Right kidney (tissue), 1 donor: ENCODE results near the gene ZNF618.

Source experiments
- DNase-seq: peaks from one replicate; pipeline ENCODE4 v3.0.0-alpha.2; 2016

Gene ZNF618

DNA sequence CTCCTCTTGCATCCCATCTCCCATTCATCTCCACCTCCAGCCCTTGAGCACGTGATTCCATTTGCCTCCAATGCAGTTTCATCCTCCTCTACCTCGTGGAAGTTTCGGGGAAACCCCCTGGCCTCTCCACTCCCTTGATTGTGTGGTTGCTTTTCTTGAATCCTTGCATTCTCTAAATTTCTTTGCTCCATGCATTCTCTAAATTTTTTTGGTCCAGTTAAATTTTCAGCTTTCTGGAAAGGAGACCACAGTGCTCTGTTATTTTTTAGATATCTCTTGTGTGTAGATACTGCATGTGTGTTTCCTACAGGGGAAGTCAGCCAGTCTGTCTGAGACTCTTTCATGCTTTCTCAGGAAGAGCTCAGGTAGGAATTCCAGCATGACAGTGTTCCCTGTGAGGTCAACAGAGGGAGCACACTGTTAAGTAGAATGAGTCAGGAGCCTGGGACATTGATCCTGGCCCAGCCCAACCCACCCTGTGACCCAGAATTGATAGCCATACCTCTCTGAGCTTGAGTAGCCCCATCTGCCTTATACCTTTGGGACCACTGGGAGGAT, 149.2 kb downstream of the ZNF618 start:
- no peak for DNase-seq

DNA sequence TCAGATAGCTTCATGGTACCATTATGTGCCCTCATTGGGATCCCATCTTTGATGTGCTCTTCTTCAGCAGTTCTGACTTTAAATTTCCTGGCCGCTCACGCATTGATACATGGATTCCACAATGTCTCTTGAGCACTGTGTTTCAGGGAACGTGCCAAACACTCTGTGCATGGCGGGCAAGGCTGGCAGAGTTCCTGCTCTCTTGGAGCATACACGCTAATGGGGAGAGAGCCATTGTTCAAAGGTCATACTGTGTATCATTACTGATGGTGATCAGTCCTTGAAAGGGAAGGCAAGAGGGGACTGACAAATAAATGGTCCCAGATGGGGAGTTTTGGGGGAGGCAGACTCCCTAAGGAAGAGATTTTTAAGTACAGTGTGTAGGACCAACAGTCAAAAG, 149.7 kb downstream of the ZNF618 start:
- DNase-seq, result no peak

DNA sequence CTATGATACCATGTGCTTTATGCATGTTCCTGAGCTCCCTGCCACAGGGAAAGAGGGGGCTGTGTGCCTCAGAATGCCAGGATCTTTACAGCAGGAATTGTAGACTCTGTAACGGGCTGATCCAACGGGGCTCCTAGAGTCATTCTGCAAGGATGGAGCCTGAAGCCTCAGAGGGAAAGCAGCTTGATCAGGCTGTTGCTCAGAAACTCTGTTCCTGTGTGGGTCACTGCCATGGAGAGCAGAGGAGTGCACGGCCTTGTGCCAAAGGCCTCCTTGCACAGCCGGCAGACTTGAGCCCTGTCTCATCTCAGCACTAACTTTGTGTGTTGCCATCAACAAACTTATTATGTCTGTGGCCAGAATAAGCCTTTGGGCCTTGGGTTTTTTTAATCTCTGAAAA, 150.2 kb downstream of the ZNF618 start:
- DNase-seq, result no peak

DNA sequence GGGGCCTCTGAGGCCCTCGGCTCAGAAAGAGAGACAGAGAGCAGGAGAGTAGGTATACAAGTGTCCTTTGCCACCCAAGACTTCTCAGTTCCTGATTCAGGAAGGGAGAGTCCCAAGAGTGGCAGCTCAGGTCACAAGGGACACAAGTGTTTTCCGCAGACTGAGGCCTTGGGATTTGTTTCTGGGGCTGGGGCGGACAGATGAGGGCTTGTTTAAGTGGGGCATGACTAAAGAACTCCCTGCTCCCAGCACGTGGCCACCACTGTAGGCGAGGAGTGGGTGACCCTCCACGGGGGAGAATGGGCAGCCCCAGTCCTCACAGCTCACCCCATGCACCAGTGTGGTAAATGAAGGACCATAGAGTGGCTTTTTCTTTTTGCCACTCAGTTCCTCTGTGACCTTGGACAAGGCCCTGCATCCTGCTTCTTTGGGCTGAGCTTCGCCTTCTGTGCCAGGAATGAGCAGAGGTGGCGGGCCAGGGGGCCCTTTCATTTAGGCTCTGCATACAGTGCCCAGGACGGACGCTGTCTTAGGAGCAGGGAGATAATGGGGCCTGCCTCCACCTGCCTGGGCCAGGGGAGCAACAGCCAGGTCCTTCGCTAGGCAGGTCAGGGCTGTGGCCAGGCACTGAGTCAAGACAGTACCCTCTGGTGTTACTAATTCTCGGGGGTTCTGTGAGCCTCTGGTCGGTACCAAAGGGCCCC, 151.2 kb downstream of the ZNF618 start:
- DNase-seq, result no peak

DNA sequence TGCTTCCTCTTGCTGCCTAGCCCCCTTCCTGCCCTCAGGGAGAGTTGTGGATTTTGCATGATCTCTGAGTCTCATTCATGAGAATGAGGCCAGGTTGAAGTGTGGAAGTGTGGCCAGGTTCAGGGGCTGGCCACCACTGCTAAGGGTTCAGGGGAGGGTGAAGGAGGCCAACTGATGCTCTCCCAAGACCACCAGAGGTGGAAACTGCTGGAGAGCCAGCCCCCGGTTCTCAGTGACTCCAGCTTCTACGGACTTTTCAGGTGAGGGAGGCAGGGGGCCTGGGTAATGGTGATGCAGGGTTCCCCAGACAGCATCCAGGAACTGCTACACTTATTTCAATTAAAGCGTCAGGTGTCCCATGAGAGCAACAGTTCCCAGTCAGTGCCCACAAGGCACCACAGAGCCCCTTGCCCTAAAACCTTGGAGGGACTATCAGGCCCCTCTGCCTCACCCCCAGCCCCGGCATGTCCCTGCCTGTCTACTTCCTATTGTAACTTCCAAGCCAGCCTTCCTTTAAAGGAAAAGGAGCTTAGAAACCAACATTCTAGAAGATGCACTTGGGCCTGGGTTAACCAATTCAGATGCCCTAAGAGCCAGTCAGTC, 151.9 kb downstream of the ZNF618 start:
- no peak for DNase-seq

DNA sequence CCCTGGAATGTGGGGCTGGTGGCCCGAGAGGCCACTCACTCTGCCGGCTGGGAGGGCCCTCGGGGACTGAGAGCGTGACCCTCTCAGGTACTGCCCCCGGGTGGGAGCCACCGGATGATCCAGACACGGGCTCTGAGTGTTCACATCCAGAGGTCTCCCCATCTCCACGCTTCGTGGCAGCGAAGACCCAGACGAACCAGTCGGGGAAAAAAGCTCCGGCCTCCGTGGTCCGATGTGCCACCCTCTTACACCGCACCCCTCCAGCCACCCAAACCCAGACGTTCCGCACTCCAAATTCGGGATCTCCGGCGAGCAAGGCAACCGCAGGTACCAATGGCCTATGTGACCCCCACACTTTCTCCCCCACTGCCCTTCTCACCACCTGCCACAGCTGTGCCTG, 152.5 kb downstream of the ZNF618 start:
- no peak for DNase-seq

DNA sequence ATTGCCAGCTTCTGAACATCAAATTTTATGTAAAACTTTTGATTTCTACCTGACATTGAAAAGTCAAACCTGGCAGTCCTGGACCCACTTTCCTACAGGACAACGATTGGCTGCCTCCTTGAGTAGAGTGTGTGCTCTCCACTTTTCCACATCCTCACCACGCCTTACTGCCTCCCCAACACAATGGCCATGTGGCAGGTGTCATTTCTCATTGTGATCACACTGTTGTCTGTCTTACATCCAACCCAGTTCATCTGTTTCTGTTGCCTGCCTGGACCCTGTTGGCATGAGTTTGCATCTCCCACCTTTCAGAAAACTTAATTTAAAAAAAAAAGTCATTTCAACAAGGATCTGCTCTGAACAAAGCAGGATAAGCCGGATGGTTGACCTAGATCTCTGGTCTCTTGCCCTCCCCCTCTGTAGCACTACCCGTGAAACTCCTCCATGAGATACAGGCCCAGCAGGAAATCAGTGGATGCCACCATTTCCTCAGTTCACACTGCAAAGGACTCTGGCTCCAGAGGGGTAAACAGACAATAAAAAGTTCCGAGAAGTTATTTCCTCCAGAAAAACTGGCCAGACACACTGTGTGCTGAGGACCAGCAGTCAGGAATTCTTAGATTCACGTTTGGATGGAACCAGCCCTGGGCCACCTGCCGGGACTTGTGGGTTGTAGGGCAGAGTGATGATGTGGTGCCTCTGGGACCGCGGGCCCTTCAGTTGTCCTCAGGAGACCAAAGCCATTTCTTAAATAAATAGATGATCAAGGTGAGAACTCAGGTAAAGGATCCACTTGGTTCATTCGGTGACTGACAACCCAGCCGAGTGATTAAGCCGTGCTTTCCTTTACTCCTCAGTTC, 153.4 kb downstream of the ZNF618 start:
- DNase-seq, result no peak

DNA sequence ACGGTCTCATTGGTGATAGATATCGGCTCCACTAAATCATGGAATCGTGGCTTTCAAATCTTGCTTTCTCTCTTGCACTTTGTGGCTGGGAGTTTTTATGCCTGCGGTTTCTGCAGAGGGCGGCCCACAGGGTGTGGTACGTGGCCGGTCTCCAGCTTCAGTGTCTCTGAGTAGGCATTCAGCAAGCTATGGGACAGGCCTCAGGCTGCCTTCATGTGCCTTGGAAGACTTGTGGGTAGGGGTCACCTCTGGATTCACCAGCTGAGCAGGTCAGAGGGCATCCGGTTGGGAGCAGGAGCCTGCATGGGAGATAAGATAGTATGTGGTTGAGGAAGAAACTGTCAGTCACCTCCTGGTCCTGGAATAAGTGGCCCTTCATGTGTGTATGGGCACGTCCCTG, 154.3 kb downstream of the ZNF618 start:
- no peak for DNase-seq

DNA sequence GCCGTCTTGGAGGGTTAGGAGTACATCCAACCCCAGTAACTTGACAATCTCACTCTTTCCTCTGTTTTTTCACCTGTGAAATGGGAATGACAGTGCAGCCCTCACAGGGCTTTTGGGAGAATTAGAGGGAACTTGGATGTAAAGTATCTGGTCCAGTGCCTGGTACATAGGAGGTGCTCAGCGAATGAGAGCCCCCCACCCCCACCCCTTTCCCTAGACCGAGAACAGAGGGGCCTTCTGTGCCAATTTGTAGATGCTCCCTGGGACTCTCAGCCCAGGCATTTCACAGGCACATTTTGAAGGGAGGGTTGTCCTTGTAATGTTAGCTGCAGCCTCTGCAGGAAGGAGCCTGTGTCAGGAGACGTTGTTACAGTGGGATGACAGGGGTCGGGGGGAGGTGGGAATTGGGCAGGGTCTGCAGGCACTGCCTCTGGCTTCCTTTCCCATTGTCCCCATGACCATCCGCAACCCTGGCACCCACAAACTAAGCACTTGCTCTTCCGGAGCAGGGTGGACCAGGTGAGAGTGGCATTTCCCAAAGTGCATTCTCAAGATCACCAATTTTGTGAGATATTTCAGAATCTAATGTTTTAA, 155.0 kb downstream of the ZNF618 start:
- no peak for DNase-seq

DNA sequence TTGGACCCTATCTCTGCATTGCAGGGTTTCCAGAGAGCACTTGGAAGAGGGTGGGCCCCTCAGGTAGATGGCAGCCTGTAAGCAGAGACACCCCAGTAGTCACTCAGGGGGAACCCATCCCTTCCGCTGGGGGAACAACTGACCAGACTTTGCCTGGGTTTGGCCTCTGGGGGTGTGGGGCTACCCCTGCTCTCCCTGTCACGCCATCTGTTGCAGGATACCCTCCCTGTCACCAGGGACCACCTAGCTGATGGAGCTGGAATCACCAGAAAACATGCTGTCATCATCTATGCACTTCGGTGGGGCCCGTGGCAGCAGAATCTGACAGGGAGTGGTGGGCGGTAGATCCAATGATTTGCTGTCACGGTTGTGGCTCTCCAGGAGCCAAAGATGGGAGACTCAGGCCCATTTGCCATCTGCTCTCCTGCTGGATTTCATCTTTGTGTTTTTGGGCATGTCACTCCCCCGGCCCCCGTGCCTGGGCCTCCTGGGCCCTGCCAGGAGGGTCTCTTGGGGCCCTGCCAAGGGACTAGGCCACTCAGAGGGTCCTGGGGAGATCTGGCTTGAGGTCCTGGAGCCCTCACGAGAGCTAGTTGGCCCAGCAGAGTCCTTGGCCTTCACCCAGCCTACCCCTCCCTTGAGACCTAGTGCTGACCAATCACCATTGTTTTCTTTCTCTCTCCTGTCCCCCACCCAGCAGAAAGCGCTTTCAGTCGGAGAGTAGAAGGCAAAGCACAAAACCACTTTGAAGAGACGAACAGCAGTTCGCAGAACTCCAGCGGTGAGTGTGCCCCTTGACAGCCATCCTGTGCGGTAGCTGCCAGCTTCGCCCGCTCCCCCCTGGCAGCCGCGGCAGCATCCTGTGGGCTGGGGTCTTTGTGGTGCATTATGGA, 156.1 kb downstream of the ZNF618 start:
- DNase-seq, result no peak

DNA sequence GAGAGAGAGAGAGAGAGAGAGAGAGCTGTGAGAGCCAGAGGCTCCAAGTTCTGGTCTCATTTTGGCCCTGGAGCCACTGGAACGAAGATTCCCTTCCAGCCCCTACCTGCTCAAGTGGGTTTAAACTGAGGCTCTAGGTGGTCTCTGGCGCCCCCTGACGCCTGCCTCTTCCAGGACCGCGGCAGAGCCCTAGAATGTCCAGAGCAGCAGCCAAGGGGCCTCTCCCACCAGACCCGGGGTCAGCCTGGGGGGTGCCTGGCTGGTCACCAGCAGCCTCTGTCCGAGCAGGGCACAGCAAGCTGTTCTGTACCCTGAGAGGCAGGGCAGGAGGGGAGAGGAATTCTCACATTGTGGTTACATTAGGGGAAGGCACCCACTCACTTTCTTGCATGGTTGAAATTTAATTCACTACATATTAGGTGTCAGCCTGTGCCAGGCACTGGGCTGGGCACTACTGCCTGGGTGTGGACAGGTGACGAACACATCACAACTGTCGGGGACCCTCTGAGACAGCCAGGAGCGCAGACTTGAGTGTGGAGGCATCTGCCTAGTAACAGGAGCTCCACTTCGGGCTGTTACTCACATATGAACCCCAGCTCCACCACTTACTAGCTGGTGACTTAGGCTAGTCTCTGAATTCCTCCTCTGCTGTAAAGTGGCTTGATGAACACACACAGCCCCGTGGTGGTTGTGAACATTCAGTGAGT, 157.4 kb downstream of the ZNF618 start:
- DNase-seq, result no peak

DNA sequence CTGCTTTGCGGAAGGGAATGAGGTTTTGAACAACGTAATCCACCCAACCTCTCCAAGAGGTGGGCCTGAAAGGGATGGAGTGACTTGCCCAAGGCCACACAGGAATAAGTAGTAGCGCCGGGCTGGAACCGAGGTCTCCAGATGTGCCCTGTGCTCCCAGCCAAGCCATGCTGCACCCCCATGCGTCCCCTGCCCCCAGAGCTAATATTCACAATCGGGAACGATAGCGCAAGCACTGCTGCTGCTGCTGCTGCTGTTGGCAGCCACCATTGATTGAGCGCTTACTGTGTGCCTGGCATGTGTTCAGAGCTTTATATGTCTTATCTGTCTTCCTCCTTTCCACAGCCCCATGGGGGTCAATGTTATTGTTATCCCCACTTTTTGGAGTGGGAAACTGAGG, 158.1 kb downstream of the ZNF618 start:
- no peak for DNase-seq

DNA sequence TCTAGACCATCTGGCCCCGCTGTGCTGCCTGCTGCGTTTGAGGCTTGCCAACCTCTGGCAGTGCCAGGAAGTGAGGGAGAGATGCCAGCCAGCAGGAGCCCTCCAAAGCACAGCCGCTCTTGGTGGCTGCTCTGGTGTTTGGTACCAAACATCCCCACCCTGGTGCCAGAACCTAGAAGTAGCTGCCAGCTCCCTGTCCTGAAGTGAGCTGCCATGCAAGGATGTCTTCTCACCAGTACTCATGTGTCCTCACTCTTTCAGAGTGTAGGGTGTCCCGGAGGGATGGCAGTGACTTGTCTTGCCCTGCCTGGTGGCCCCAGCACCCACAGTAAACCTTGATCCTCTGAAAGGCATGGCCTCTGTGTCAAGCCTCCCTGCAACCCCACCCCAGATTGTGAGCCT, 158.6 kb downstream of the ZNF618 start:
- no peak for DNase-seq

DNA sequence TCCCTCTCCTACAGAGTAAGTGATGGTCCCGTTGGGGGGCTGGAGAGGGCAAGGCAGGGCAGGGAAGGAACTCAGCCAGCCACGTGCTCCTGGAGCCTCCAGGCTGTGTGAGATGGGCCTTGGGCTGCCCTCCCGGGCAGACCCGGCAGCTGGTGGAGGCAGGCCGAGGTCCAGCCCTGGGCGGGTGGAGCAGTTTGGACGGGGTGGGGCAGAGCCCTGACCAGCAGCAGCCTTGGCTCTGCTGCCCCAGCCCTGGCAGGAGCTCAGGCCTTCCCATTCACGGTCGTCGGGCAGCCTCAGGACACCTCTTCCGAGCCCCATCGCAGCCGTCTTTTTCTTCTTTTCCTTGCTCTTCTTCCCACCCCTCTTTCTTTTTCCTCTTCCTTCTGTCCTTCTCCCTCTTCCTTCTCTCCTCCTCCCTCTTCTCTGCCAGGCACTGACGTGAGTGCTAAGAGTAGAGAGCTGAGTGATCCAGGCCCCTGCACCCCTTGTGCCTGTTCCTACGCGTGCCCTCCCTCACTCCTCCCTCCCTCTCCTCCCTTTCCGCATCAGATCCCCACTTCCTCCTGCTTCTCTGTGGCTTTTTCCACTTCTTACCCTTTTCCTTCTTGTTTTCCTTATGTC, 159.2 kb downstream of the ZNF618 start:
- DNase-seq, result no peak

DNA sequence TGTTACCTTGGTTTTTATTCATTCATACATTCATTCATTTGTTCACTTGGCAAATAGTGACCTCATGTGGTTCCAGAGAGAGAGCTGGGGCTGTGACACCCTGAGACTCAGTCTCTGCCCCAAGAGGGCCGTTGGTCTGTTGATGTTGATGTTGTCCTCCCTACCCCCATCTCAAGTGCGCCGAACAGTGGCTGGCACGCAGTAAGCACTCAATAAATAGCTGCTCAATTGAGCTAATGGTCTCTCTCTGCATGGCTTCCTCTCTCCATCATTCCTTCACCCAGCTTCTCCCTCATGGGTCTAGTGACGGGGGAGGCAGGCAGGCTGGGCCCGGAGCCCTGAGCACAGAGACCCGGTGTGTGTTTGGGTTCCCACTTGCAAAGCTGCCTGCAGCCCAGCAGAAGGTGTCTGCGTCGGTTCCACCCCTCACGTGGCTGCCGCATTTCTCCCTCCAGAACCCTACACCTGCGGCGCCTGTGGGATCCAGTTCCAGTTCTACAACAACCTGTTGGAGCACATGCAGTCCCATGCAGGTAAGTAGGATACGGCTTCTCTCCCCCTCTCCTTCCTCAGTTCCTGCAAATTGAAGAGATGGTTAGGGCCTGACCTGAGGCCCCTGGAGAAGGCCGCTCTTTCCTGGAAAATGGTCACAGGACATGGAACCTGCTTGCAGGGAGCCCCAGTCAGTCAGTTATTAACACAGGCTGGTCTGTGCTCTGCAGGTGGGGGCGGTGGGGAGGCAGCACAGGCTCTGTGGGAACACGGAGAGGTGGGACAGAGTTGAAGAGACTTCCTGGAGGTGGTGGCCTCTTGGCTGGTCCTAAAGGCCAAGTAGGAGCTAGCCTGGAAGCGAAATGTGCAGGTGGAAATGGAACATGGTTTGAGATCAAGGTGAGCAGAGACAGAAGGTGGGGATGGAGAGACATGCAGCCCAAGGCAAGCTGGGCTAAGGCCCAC, 160.0 kb downstream of the ZNF618 start:
- no peak for DNase-seq

DNA sequence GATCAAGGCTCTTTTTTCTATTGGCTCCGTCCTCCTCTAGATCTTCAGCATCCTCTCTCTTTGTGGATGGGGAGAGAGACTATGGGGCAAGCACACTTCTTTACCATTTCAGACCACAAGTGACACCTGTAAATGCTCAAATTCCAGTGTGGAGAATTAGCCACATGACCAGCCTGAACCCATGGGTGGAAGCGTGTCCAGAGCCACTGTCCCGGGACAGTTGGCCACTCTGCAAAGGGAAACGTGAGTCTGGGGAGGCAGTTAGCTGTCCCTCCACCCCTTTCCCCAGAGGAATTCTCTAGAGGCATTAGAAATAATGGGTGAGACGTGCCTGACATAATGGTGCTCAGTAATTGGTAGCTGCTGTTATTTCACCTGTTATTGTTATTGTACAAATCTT, 161.1 kb downstream of the ZNF618 start:
- DNase-seq, result no peak

DNA sequence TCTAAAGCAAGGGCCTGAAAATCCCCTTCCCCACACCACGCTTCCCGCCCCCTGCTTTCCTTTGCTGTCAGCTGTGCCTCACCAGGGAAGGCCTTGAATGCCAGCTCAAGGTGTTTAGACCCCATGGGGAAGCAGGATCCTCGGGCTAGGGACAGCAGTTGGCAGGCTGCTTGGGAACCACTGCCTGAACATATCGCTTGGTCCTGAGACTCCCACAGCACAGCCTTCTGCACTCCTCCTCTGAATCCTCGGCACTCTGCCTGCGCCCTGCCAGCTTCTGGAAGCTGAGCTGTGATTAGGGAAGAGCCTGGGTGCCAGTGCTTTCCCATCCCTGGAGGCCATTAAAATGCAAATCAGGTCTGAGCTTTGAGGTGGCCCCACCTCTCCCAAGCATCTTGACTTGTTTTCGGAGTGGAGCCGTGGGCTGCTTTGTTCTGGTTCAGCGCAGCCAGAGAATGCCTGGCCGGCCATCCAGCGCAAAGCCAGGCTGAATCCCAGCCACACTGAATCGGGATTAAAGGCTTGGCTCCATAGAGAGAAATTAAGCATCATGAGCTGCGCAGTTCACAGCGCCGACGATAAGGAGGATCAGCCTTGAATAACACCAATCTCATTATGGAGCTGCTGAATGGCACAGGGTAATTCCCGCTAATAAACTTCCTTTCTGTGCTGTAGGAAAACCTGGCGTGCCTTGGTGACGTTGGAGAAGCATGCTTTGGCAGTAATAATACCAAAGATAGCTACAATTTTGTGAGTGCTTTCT, 162.0 kb downstream of the ZNF618 start:
- peak; percentile 56 for DNase-seq

DNA sequence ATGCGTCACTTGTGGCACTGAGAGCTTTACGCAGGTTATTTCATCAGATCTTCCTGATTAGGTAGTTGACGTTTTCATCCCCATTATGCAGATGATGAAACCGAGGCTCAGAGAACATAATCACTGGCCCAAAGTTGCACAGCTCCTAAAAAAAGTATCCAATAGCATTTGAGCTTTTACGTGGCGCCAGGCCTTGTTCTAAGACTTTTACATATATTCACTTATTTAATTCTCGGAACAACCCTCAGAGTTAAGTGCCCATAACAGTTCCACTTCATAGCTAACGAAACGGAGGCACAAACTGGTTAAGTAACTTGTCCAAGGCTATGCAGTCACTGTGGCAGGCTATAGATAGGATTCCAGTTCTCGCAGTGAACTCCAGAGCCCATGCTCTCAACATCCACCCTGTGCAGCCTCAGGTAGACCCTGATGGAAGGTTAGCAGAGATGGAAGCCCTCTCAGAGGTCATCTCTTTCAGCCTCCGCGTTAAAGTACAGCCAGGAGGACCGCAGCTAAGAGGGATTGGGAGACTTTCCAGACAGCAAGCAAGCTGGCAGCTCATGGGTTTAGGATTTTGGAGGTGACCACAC, 162.7 kb downstream of the ZNF618 start:
- DNase-seq, result no peak
